ENCODE results near the gene CHN1.

The CHN1 gene

GRCh38 chr2:174997110-174997509 is 8.1 kb downstream of the CHN1 start:
- Histone ChIP-seq H3K27me3 (ENCODE audit: control insufficient read depth, insufficient read depth, low read length) (no peaks in the 10 kb centered on the region), H3K27ac (ENCODE audit: low read depth, low read length) (no peak overlapping the region), H3K9me3 (ENCODE audit: control insufficient read depth, insufficient read depth, low read length) (no peaks in the 10 kb centered on the region), H3K9ac (ENCODE audit: low read depth, low read length) (no peak overlapping the region), H3K36me3 (ENCODE audit: control insufficient read depth, insufficient read depth, low read length) (no peaks in the 10 kb centered on the region), H3K4me3 (ENCODE audit: low read depth, low read length) (no peak overlapping the region), H3K4me1 (ENCODE audit: control insufficient read depth, insufficient read depth, low read length) (peaks cover 20% of the 10 kb centered on the region)

- peaks cover 21% of the 10 kb centered on the region for H3K4me1 ChIP-seq (ENCODE audit: control insufficient read depth, insufficient read depth, low read length)
- H3K9ac ChIP-seq (ENCODE audit: low read depth, low read length) = no peak overlapping the region
- H3K36me3 ChIP-seq (ENCODE audit: control insufficient read depth, insufficient read depth, low read length) = no peaks in the 10 kb centered on the region
- H3K27me3 ChIP-seq (ENCODE audit: control insufficient read depth, insufficient read depth, low read length) = no peaks in the 10 kb centered on the region
- H3K9me3 ChIP-seq (ENCODE audit: control insufficient read depth, insufficient read depth, low read length) = no peaks in the 10 kb centered on the region
- no peak overlapping the region for H3K27ac ChIP-seq (ENCODE audit: low read depth, low read length)
- H3K4me3 ChIP-seq (ENCODE audit: low read depth, low read length) = no peak overlapping the region
Observed at GRCh38 chr2:174996622-174997021, 8.6 kb downstream of the CHN1 start.

- H3K27me3 ChIP-seq (ENCODE audit: control insufficient read depth, insufficient read depth, low read length) = no peaks in the 10 kb centered on the region
- no peak overlapping the region for H3K9ac ChIP-seq (ENCODE audit: low read depth, low read length)
- no peaks in the 10 kb centered on the region for H3K36me3 ChIP-seq (ENCODE audit: control insufficient read depth, insufficient read depth, low read length)
- no peak overlapping the region for H3K4me3 ChIP-seq (ENCODE audit: low read depth, low read length)
- peaks cover 34% of the 10 kb centered on the region for H3K4me1 ChIP-seq (ENCODE audit: control insufficient read depth, insufficient read depth, low read length)
- H3K27ac ChIP-seq (ENCODE audit: low read depth, low read length) = no peak overlapping the region
- H3K9me3 ChIP-seq (ENCODE audit: control insufficient read depth, insufficient read depth, low read length) = no peaks in the 10 kb centered on the region
Observed at GRCh38 chr2:174994381-174994780, 10.8 kb downstream of the CHN1 start.

DNA sequence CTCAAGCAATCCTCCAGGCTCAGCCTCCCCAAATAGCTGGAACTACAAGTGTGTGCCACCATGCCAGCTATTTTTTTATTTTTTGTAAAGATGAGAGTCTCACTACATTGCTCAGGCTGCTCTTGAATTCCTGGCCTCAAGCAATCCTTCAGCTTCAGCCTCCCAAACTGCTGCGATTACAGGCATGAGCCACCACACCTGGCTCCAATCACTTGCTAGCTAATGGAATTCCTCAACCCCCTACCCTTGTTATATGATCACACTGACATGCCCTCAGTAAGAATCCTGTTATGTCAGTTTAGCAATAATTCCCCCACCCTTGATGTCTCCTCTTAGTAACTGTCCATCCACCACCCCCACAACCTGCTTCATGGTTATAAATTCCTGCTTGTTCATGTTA is 12.3 kb downstream of the CHN1 start:
- H3K9me3 ChIP-seq (ENCODE audit: control insufficient read depth, insufficient read depth, low read length) = no peaks in the 10 kb centered on the region
- H3K4me1 ChIP-seq (ENCODE audit: control insufficient read depth, insufficient read depth, low read length) = peaks cover 27% of the 10 kb centered on the region
- no peak overlapping the region for H3K9ac ChIP-seq (ENCODE audit: low read depth, low read length)
- no peak overlapping the region for H3K4me3 ChIP-seq (ENCODE audit: low read depth, low read length)
- H3K27me3 ChIP-seq (ENCODE audit: control insufficient read depth, insufficient read depth, low read length) = no peaks in the 10 kb centered on the region
- no peak overlapping the region for H3K27ac ChIP-seq (ENCODE audit: low read depth, low read length)
- H3K36me3 ChIP-seq (ENCODE audit: control insufficient read depth, insufficient read depth, low read length) = no peaks in the 10 kb centered on the region

DNA sequence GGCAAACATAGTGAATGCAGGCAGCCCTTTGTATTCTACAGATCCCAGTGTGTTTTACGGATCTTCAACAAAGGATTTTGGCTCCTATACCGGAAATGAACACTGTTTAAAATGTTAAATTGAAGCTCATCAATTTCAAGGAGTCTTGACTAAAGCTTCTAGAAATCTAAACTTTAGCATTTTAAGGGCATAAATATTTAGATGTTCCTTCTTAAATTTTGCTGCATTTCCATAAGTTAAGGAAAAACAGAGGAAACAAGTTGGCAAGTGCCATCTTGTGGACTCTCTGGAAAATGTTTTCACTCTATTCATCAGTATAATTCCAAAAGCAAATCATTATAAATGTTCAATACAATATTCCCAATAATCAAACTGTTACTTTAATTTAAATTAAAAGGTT is 19.6 kb downstream of the CHN1 start:
- Histone ChIP-seq H3K27ac (ENCODE audit: low read depth, low read length) (peak overlapping the region; percentile 65), H3K27me3 (ENCODE audit: control insufficient read depth, insufficient read depth, low read length) (no peaks in the 10 kb centered on the region), H3K4me3 (ENCODE audit: low read depth, low read length) (no peak overlapping the region), H3K36me3 (ENCODE audit: control insufficient read depth, insufficient read depth, low read length) (no peaks in the 10 kb centered on the region), H3K9me3 (ENCODE audit: control insufficient read depth, insufficient read depth, low read length) (no peaks in the 10 kb centered on the region), H3K4me1 (ENCODE audit: control insufficient read depth, insufficient read depth, low read length) (peaks cover 31% of the 10 kb centered on the region), H3K9ac (ENCODE audit: low read depth, low read length) (no peak overlapping the region)

- H3K4me3 ChIP-seq (ENCODE audit: low read depth, low read length) = no peak overlapping the region
Observed at GRCh38 chr2:174984561-174984960, 20.6 kb downstream of the CHN1 start.

DNA sequence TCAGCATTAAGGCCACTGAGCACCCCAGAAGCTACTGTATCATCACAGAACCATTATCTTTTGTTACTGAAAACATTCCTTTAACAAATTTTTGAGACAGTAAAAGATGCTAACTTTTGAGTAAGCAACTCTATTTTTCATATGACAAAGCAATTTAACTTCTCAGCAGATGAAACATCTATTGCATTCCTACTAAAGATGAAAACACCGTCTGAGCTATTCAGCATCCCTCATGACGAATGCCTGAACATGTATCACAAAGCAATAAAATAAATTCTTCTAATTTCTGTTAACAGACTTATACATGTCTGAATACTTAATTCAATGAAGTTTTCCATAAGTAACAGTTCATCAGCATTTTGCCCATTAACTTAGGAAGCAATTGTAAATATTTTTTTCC is 23.9 kb downstream of the CHN1 start:
- Histone ChIP-seq H3K4me1 (ENCODE audit: control insufficient read depth, insufficient read depth, low read length) (peaks cover 37% of the 10 kb centered on the region), H3K9me3 (ENCODE audit: control insufficient read depth, insufficient read depth, low read length) (no peaks in the 10 kb centered on the region), H3K4me3 (ENCODE audit: low read depth, low read length) (no peak overlapping the region), H3K9ac (ENCODE audit: low read depth, low read length) (no peak overlapping the region), H3K36me3 (ENCODE audit: control insufficient read depth, insufficient read depth, low read length) (no peaks in the 10 kb centered on the region), H3K27ac (ENCODE audit: low read depth, low read length) (no peak overlapping the region), H3K27me3 (ENCODE audit: control insufficient read depth, insufficient read depth, low read length) (no peaks in the 10 kb centered on the region)

More at GRCh38 chr2:174984561-174984960, 20.6 kb downstream of the CHN1 start:
- H3K9me3 ChIP-seq (ENCODE audit: control insufficient read depth, insufficient read depth, low read length) = no peaks in the 10 kb centered on the region
- no peak overlapping the region for H3K9ac ChIP-seq (ENCODE audit: low read depth, low read length)
- H3K36me3 ChIP-seq (ENCODE audit: control insufficient read depth, insufficient read depth, low read length) = no peaks in the 10 kb centered on the region
- peaks cover 25% of the 10 kb centered on the region for H3K4me1 ChIP-seq (ENCODE audit: control insufficient read depth, insufficient read depth, low read length)
- no peaks in the 10 kb centered on the region for H3K27me3 ChIP-seq (ENCODE audit: control insufficient read depth, insufficient read depth, low read length)
- peak overlapping the region; percentile 25 for H3K27ac ChIP-seq (ENCODE audit: low read depth, low read length)

- no peaks in the 10 kb centered on the region for H3K36me3 ChIP-seq (ENCODE audit: control insufficient read depth, insufficient read depth, low read length)
- peaks cover 30% of the 10 kb centered on the region for H3K4me1 ChIP-seq (ENCODE audit: control insufficient read depth, insufficient read depth, low read length)
- no peak overlapping the region for H3K9ac ChIP-seq (ENCODE audit: low read depth, low read length)
- no peaks in the 10 kb centered on the region for H3K9me3 ChIP-seq (ENCODE audit: control insufficient read depth, insufficient read depth, low read length)
- no peak overlapping the region for H3K27ac ChIP-seq (ENCODE audit: low read depth, low read length)
- H3K4me3 ChIP-seq (ENCODE audit: low read depth, low read length) = no peak overlapping the region
- H3K27me3 ChIP-seq (ENCODE audit: control insufficient read depth, insufficient read depth, low read length) = no peaks in the 10 kb centered on the region
Observed at GRCh38 chr2:174979996-174980395, 25.2 kb downstream of the CHN1 start.

DNA sequence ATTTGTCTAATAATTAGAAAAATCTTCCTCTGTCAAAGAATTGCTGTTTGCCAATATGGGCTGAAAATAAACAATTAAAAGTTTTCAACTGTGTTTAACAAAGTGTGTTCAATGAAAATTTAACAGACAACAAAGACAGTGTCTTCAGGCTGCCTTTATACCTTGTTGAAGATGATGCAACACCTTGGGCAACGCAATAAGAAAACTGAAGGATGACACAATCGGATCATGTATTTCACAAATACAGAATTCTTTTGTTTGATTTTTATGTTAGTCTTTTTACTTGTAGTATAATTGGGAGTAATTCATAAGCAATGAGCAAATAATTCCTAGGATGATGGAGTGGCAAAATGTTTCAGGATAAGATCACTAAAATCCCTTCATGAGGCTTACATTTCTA is 27.8 kb downstream of the CHN1 start:
- no peak overlapping the region for H3K9ac ChIP-seq (ENCODE audit: low read depth, low read length)
- no peaks in the 10 kb centered on the region for H3K27me3 ChIP-seq (ENCODE audit: control insufficient read depth, insufficient read depth, low read length)
- H3K36me3 ChIP-seq (ENCODE audit: control insufficient read depth, insufficient read depth, low read length) = no peaks in the 10 kb centered on the region
- H3K27ac ChIP-seq (ENCODE audit: low read depth, low read length) = no peak overlapping the region
- H3K4me3 ChIP-seq (ENCODE audit: low read depth, low read length) = no peak overlapping the region
- no peaks in the 10 kb centered on the region for H3K9me3 ChIP-seq (ENCODE audit: control insufficient read depth, insufficient read depth, low read length)
- H3K4me1 ChIP-seq (ENCODE audit: control insufficient read depth, insufficient read depth, low read length) = peaks cover 38% of the 10 kb centered on the region

DNA sequence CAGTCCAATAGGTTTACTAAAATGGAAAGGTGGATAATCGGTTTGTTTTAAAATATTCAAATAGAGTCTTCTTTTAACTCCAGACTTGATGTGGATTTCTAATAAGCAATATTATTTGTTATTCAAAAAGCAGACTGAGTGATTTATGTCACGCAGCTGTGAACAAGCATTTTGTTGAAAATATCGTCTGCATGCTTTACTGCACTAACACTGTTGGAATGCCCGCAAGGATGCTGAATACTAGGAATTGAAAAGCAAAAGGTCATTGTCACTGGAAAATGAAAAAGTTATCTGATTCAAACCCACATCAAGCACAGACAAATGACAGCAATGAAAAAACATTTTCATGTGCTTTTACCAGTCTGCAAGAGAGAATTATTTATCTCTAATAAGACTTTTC is 31.1 kb downstream of the CHN1 start:
- Histone ChIP-seq H3K27me3 (ENCODE audit: control insufficient read depth, insufficient read depth, low read length) (no peaks in the 10 kb centered on the region), H3K27ac (ENCODE audit: low read depth, low read length) (no peak overlapping the region), H3K9ac (ENCODE audit: low read depth, low read length) (no peak overlapping the region), H3K36me3 (ENCODE audit: control insufficient read depth, insufficient read depth, low read length) (peaks cover 8% of the 10 kb centered on the region; the same call in 1 of the 2 replicates), H3K4me3 (ENCODE audit: low read depth, low read length) (no peak overlapping the region), H3K4me1 (ENCODE audit: control insufficient read depth, insufficient read depth, low read length) (peaks cover 46% of the 10 kb centered on the region), H3K9me3 (ENCODE audit: control insufficient read depth, insufficient read depth, low read length) (no peaks in the 10 kb centered on the region)

DNA sequence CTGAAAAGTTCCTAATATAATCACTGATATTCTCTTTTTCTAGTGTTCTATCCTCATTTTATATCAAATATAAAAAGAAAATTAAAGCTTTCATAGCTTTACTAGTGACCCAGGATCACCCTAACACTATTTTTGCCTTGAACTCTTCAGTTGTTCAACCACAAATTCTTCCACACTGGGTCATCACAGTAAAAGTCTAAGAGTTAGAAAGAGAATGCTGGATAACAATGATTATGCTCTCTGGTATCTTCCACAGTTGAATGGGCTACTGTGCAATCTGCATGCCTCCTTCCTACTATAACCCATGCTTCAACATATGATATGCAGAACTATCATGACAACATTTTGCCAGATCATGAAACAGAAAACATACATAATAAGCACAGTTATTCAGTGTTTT is 32.3 kb downstream of the CHN1 start:
- Histone ChIP-seq H3K9me3 (ENCODE audit: control insufficient read depth, insufficient read depth, low read length) (no peaks in the 10 kb centered on the region), H3K9ac (ENCODE audit: low read depth, low read length) (no peak overlapping the region), H3K27ac (ENCODE audit: low read depth, low read length) (no peak overlapping the region), H3K36me3 (ENCODE audit: control insufficient read depth, insufficient read depth, low read length) (peaks cover 8% of the 10 kb centered on the region; the same call in 1 of the 2 replicates), H3K27me3 (ENCODE audit: control insufficient read depth, insufficient read depth, low read length) (no peaks in the 10 kb centered on the region), H3K4me1 (ENCODE audit: control insufficient read depth, insufficient read depth, low read length) (peaks cover 53% of the 10 kb centered on the region), H3K4me3 (ENCODE audit: low read depth, low read length) (no peak overlapping the region)

All from HUES48 (cell line).